WTC11 (cell line): ENCODE measurements around the gene PPP1R16B.

Source experiments
- TF ChIP-seq, protein P1 (sequence below): sonication (generic); formaldehyde crosslinking; IDR thresholded peaks from 2 replicates; pipeline ENCODE4 v1.8.1; 2023; ENCODE audit warnings: mild to moderate bottlenecking, missing genetic modification reagents
- TF ChIP-seq, protein P2 (sequence below): fragments of 200-600 bp; IDR thresholded peaks from 2 replicates; pipeline ENCODE4 v1.8.0; 2022; ENCODE audit warnings: antibody characterized with exemption

DNA sequence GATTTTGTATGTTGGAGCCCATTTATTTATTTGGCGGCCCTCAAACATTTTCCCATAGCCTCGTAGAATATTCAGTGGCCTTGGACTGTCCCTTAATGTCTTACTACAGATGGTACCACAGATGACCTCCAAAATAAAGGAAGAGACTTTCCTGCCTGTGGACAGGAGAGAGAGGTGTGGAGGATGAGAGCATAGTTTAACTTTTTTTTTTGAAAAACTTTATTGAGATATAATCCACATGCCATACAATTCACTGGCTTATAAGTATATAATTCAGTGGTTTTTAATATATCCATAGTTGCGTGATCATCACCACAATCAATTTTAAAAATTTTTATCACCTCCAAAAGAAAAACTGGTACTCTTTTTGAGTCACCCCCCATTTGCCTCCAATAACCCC, 4.6 kb upstream of the PPP1R16B start:
- TF ChIP-seq, protein P1, sequence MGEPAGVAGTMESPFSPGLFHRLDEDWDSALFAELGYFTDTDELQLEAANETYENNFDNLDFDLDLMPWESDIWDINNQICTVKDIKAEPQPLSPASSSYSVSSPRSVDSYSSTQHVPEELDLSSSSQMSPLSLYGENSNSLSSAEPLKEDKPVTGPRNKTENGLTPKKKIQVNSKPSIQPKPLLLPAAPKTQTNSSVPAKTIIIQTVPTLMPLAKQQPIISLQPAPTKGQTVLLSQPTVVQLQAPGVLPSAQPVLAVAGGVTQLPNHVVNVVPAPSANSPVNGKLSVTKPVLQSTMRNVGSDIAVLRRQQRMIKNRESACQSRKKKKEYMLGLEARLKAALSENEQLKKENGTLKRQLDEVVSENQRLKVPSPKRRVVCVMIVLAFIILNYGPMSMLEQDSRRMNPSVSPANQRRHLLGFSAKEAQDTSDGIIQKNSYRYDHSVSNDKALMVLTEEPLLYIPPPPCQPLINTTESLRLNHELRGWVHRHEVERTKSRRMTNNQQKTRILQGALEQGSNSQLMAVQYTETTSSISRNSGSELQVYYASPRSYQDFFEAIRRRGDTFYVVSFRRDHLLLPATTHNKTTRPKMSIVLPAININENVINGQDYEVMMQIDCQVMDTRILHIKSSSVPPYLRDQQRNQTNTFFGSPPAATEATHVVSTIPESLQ (CRISPR knock-in tag), result no peak
- TF ChIP-seq, protein P2, sequence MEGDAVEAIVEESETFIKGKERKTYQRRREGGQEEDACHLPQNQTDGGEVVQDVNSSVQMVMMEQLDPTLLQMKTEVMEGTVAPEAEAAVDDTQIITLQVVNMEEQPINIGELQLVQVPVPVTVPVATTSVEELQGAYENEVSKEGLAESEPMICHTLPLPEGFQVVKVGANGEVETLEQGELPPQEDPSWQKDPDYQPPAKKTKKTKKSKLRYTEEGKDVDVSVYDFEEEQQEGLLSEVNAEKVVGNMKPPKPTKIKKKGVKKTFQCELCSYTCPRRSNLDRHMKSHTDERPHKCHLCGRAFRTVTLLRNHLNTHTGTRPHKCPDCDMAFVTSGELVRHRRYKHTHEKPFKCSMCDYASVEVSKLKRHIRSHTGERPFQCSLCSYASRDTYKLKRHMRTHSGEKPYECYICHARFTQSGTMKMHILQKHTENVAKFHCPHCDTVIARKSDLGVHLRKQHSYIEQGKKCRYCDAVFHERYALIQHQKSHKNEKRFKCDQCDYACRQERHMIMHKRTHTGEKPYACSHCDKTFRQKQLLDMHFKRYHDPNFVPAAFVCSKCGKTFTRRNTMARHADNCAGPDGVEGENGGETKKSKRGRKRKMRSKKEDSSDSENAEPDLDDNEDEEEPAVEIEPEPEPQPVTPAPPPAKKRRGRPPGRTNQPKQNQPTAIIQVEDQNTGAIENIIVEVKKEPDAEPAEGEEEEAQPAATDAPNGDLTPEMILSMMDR, result no peak
